ENCODE results near the gene HPGDS. TPM values are rescaled to one million over a fixed set of nuclear protein-coding genes. Genes with fewer than 3 reads are reported as not detected.

HPGDS gene
- total and polyA plus RNA-seq, 2 of the 13 experiments (the other 11 are each of a cell fraction or from before 2014, with no cell fraction given): not detected

DNA sequence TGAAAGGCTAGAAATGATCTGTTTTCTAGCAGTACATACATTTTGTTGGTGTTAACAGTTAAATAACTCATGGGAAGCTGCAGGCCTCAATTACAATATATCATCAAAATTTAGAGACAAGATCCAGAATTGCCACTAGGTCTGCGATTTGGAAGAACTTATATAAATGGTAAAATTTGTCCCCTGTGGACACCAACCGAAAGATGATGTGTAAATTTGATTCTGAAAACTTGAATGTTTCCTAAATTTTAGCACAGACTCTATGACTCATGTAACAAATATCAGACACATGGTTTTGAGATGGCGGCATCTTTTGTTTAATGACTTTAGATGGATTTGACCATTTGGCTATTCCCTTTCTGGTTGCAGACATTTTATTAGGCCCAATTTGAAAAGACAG, 6.0 kb upstream of the HPGDS start:
- in situ Hi-C loops (cut with HindIII; ENCODE audit: extremely low pct_ligation_motif_present, low pct_unique_long_range_greater_than_20kb): no loop called here
- no peaks in the 10 kb centered on the region for H3K36me3 ChIP-seq (replicated peaks in 1 of 2; ENCODE audit: control insufficient read depth in 1 of 2, insufficient read depth in 2 of 2, low read length in 2 of 2)
- FAIRE-seq (no peak), ATAC-seq (no peak), DNase-seq (ENCODE audit: low spot score) (no peak)
- intact Hi-C loops (cut with micrococcal nuclease; ENCODE audit: unreplicated experiment): no loop called here
- 0 out of 2 replicates have a peak, but pooled peaks cover 6% of the 10 kb centered on the region for H3K4me1 ChIP-seq (ENCODE audit: insufficient read depth, low read length)
- 80% methylated on average over 3 of the region's 3 CpGs for WGBS (ENCODE audit: low lambda C conversion rate)
- H3K9ac ChIP-seq (ENCODE audit: insufficient read depth, low read depth, low read length): no peak overlapping the region
- peaks cover 0 to 3% of the 10 kb centered on the region in 2 experiments; a peak in 2 of 5 replicates for H3K27me3 ChIP-seq (ENCODE audit: control insufficient read depth in 1 of 2, insufficient read depth in 2 of 2, low read length in 2 of 2)
- no peak for TF ChIP-seq ZNF768 (CRISPR knock-in tag; IDR thresholded peaks at IDR 0.05)
- no peak for TF ChIP-seq HES4 (CRISPR knock-in tag; IDR thresholded peaks at IDR 0.05; ENCODE audit: borderline replicate concordance)
- no peak for TF ChIP-seq ZNF234 (CRISPR knock-in tag; conservative IDR thresholded peaks at IDR 0.05)
- no peak for TF ChIP-seq PAF1 (CRISPR knock-in tag; IDR thresholded peaks at IDR 0.05)
- no peak for TF ChIP-seq AKAP8 (CRISPR knock-in tag; IDR thresholded peaks at IDR 0.05)
- no peak for TF ChIP-seq KLF13 (CRISPR knock-in tag; IDR thresholded peaks at IDR 0.05)
- no peak for TF ChIP-seq TSC22D2 (CRISPR knock-in tag; IDR thresholded peaks at IDR 0.05; ENCODE audit: borderline replicate concordance)
- TF ChIP-seq, protein P1, sequence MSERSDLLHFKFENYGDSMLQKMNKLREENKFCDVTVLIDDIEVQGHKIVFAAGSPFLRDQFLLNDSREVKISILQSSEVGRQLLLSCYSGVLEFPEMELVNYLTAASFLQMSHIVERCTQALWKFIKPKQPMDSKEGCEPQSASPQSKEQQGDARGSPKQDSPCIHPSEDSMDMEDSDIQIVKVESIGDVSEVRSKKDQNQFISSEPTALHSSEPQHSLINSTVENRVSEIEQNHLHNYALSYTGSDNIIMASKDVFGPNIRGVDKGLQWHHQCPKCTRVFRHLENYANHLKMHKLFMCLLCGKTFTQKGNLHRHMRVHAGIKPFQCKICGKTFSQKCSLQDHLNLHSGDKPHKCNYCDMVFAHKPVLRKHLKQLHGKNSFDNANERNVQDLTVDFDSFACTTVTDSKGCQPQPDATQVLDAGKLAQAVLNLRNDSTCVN (CRISPR knock-in tag; IDR thresholded peaks at IDR 0.05; ENCODE audit: borderline replicate concordance): no peak
- TF ChIP-seq SP4 (CRISPR knock-in tag; IDR thresholded peaks at IDR 0.05): no peak
- no peak for TF ChIP-seq SIN3B (IDR thresholded peaks at IDR 0.05; ENCODE audit: low read length)
- POLR2A ChIA-PET: no interaction called here
- no peak overlapping the region for H2AFZ ChIP-seq (ENCODE audit: low read length)
- CTCF ChIA-PET (ENCODE audit: low intra/inter-chr PET ratio, low total read pairs): no interaction called here
- H3K4me3 ChIP-seq (replicated peaks in 1 of 3; ENCODE audit: insufficient read depth in 1 of 3, low read depth in 2 of 3, low read length in 3 of 3): no peak overlapping the region
- BruUV-seq (replicated peaks): no TSS peak
- H4K20me1 ChIP-seq (ENCODE audit: insufficient read depth, low read length): no peaks in the 10 kb centered on the region
- H3K27ac ChIP-seq (ENCODE audit: extremely low read length, insufficient read depth, low read length): no peak overlapping the region
- no peak overlapping the region for H3K4me2 ChIP-seq (ENCODE audit: low read depth, low read length)
- H3K79me2 ChIP-seq (ENCODE audit: insufficient read depth, low read length): no peaks in the 10 kb centered on the region
- no peaks in the 10 kb centered on the region for H3K9me3 ChIP-seq (ENCODE audit: low read length)

Data from HepG2 (cell line).